ENCODE data around the gene NABP1. TPM values are rescaled to one million over a fixed set of nuclear protein-coding genes. Genes with fewer than 3 reads are reported as not detected.

NABP1 gene
- total RNA-seq, 2 experiments from 2014 or later, result 16.7 to 42.5 TPM

DNA sequence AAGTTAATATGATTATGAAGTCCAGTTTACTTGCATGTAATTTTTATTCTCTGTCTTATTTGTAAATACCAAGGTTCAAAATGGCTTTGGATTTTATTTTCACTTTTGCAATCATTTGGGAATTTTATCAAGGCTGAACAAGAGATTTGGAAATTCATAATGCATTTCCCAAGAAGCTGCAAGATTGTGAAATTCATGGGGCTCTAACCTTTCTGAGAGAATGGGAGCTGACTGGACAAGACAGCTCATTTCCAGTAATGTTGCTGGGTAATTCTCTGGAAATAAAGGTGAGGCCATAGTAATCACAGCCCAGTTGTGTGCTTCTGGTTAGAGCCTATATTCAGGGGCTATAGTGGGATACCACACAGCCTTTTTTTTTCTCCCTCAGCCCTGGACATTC lies 21.5 kb upstream of the NABP1 start:
- Histone ChIP-seq H2AFZ (ENCODE audit: low read length) (no peak overlapping the region), H3K27ac (ENCODE audit: low read depth, low read length, poor library complexity, severe bottlenecking) (no peak overlapping the region), H3K9me3 (ENCODE audit: low read length) (no peaks in the 10 kb centered on the region), H3K4me3 (ENCODE audit: low read depth, low read length, poor library complexity, severe bottlenecking) (no peak overlapping the region), H3K79me2 (ENCODE audit: insufficient read depth, low read depth, low read length) (no peaks in the 10 kb centered on the region), H3K36me3 (ENCODE audit: insufficient read depth, low read length) (no peaks in the 10 kb centered on the region), H3K4me1 (ENCODE audit: insufficient read depth, low read length, poor library complexity, severe bottlenecking) (no peaks in the 10 kb centered on the region), H4K20me1 (ENCODE audit: insufficient read depth, low read length) (no peaks in the 10 kb centered on the region), H3K9me2 (ENCODE audit: insufficient read depth, low read length) (no peaks in the 10 kb centered on the region), H3K4me2 (ENCODE audit: low read length) (no peak overlapping the region)
- no TSS peak for BruUV-seq (replicated peaks)
- TF ChIP-seq EZH2phosphoT487 (IDR thresholded peaks at IDR 0.05; ENCODE audit: borderline replicate concordance, low read depth, low read length), result no peak
- TF ChIP-seq, protein P1, sequence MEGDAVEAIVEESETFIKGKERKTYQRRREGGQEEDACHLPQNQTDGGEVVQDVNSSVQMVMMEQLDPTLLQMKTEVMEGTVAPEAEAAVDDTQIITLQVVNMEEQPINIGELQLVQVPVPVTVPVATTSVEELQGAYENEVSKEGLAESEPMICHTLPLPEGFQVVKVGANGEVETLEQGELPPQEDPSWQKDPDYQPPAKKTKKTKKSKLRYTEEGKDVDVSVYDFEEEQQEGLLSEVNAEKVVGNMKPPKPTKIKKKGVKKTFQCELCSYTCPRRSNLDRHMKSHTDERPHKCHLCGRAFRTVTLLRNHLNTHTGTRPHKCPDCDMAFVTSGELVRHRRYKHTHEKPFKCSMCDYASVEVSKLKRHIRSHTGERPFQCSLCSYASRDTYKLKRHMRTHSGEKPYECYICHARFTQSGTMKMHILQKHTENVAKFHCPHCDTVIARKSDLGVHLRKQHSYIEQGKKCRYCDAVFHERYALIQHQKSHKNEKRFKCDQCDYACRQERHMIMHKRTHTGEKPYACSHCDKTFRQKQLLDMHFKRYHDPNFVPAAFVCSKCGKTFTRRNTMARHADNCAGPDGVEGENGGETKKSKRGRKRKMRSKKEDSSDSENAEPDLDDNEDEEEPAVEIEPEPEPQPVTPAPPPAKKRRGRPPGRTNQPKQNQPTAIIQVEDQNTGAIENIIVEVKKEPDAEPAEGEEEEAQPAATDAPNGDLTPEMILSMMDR (conservative IDR thresholded peaks at IDR 0.05; ENCODE audit: low read length), result no peak
- ChIA-PET POLR2A (no interaction called here), CTCF (ENCODE audit: unreplicated experiment) (interaction anchor here (0.5 kb wide), 1 partner anchor 239 kb away, joined by 3 read pairs; no protein-coding TSS in a partner anchor)
- intact Hi-C loops (cut with micrococcal nuclease; ENCODE audit: unreplicated experiment), result no loop called here
- no peak for DNase-seq (ENCODE audit: low spot score)

DNA sequence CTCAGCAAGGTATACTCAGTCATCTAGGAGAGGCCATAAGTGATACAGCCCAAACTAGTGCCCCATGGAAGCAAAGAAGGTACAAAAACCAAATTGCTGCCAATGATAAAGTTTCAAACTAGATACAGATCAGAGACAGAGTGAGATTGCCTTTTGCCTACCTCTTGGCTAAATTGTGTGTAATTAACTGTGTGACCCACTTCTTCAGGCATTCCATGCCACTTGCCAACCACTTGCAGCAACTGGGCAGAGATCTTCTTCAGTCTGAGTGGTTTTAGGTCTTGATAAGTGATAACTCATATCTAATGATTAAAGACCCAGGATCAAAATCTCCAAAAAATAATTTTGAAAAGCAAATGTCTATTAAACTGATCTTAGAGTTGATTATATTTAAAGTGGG lies 21.1 kb upstream of the NABP1 start:
- intact Hi-C loops (cut with micrococcal nuclease; ENCODE audit: unreplicated experiment), result no loop called here

DNA sequence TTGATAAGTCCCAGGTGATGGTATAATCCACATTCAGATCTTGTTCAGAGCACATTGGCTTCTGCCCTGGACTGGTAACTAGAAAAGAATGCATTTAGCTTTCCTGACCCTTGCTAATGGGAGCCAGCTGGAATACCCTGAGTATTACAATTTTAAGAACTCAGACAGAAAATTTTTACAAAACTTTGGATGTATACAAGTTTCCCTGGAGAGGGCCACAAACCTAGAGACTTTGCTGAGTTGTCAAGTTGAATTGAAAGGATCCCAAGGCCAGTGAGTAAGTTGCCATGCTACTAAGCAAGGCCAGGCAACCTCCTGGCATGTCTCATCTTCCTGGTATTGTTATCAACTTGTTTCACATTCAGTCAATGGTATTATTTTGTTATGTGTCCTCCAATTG lies 20.0 kb upstream of the NABP1 start:
- no peak overlapping the region for H3K4me2 ChIP-seq (ENCODE audit: low read length)
- TF ChIP-seq, protein P1 (conservative IDR thresholded peaks at IDR 0.05; ENCODE audit: low read length), result no peak
- no peak for TF ChIP-seq EZH2phosphoT487 (IDR thresholded peaks at IDR 0.05; ENCODE audit: borderline replicate concordance, low read depth, low read length)
- BruUV-seq (replicated peaks), result no TSS peak
- H3K79me2 ChIP-seq (ENCODE audit: insufficient read depth, low read depth, low read length), result no peaks in the 10 kb centered on the region
- no peaks in the 10 kb centered on the region for H3K4me1 ChIP-seq (ENCODE audit: insufficient read depth, low read length, poor library complexity, severe bottlenecking)
- no peaks in the 10 kb centered on the region for H3K9me2 ChIP-seq (ENCODE audit: insufficient read depth, low read length)
- H3K4me3 ChIP-seq (ENCODE audit: low read depth, low read length, poor library complexity, severe bottlenecking), result no peak overlapping the region
- intact Hi-C loops (cut with micrococcal nuclease; ENCODE audit: unreplicated experiment), result no loop called here
- DNase-seq (ENCODE audit: low spot score), result no peak
- H3K36me3 ChIP-seq (ENCODE audit: insufficient read depth, low read length), result no peaks in the 10 kb centered on the region
- H2AFZ ChIP-seq (ENCODE audit: low read length), result no peak overlapping the region
- H3K9me3 ChIP-seq (ENCODE audit: low read length), result no peaks in the 10 kb centered on the region
- ChIA-PET POLR2A (interaction anchor here (0.5 to 0.8 kb wide), 2 partner anchors 44 to 50 kb away, joined by 3 to 4 read pairs; no protein-coding TSS in a partner anchor), CTCF (ENCODE audit: unreplicated experiment) (no interaction called here)
- no peaks in the 10 kb centered on the region for H4K20me1 ChIP-seq (ENCODE audit: insufficient read depth, low read length)
- H3K27ac ChIP-seq (ENCODE audit: low read depth, low read length, poor library complexity, severe bottlenecking), result no peak overlapping the region

More for the DNA sequence above, 21.1 kb upstream of the NABP1 start:
- no peaks in the 10 kb centered on the region for H3K9me3 ChIP-seq (ENCODE audit: low read length)
- H2AFZ ChIP-seq (ENCODE audit: low read length), result no peak overlapping the region
- no peak overlapping the region for H3K27ac ChIP-seq (ENCODE audit: low read depth, low read length, poor library complexity, severe bottlenecking)
- no peak overlapping the region for H3K4me3 ChIP-seq (ENCODE audit: low read depth, low read length, poor library complexity, severe bottlenecking)
- no TSS peak for BruUV-seq (replicated peaks)
- no peaks in the 10 kb centered on the region for H3K9me2 ChIP-seq (ENCODE audit: insufficient read depth, low read length)
- ChIA-PET CTCF (ENCODE audit: unreplicated experiment) (no interaction called here), POLR2A (interaction anchor here (0.7 kb wide), 1 partner anchor 23 kb away, joined by 3 read pairs; no protein-coding TSS in a partner anchor)
- TF ChIP-seq, protein P1 (conservative IDR thresholded peaks at IDR 0.05; ENCODE audit: low read length), result no peak
- TF ChIP-seq EZH2phosphoT487 (IDR thresholded peaks at IDR 0.05; ENCODE audit: borderline replicate concordance, low read depth, low read length), result no peak
- no peak overlapping the region for H3K4me2 ChIP-seq (ENCODE audit: low read length)
- H3K4me1 ChIP-seq (ENCODE audit: insufficient read depth, low read length, poor library complexity, severe bottlenecking), result no peaks in the 10 kb centered on the region
- no peak for DNase-seq (ENCODE audit: low spot score)
- no peaks in the 10 kb centered on the region for H3K79me2 ChIP-seq (ENCODE audit: insufficient read depth, low read depth, low read length)
- no peaks in the 10 kb centered on the region for H4K20me1 ChIP-seq (ENCODE audit: insufficient read depth, low read length)
- H3K36me3 ChIP-seq (ENCODE audit: insufficient read depth, low read length), result no peaks in the 10 kb centered on the region
